ENCODE data around the gene SYNGR1. TPM values are rescaled to one million over a fixed set of nuclear protein-coding genes. Genes with fewer than 3 reads are reported as not detected.

The SYNGR1 gene
- total and polyA plus RNA-seq, 8 donors = 0.45 to 18.1 (median 6.4) TPM

GRCh38 chr22:39345231-39345630 is 4.6 kb upstream of the SYNGR1 start:
- no peaks in the 10 kb centered on the region for H3K27me3 ChIP-seq
- no peak overlapping the region for H3K27ac ChIP-seq
- peaks cover 1 to 21% (median 12%) of the 10 kb centered on the region in 4 donors for H3K4me1 ChIP-seq
- no peaks in the 10 kb centered on the region for H3K9me3 ChIP-seq
- TF ChIP-seq, protein P1, sequence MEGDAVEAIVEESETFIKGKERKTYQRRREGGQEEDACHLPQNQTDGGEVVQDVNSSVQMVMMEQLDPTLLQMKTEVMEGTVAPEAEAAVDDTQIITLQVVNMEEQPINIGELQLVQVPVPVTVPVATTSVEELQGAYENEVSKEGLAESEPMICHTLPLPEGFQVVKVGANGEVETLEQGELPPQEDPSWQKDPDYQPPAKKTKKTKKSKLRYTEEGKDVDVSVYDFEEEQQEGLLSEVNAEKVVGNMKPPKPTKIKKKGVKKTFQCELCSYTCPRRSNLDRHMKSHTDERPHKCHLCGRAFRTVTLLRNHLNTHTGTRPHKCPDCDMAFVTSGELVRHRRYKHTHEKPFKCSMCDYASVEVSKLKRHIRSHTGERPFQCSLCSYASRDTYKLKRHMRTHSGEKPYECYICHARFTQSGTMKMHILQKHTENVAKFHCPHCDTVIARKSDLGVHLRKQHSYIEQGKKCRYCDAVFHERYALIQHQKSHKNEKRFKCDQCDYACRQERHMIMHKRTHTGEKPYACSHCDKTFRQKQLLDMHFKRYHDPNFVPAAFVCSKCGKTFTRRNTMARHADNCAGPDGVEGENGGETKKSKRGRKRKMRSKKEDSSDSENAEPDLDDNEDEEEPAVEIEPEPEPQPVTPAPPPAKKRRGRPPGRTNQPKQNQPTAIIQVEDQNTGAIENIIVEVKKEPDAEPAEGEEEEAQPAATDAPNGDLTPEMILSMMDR (IDR thresholded peaks at IDR 0.05) = no peak
- TF ChIP-seq POLR2A (IDR thresholded peaks at IDR 0.05) (no peak), EP300 (IDR thresholded peaks at IDR 0.05) (no peak), POLR2AphosphoS5 (IDR thresholded peaks at IDR 0.05) (no peak)
- no peaks in the 10 kb centered on the region for H3K36me3 ChIP-seq
- no peak overlapping the region for H3K4me3 ChIP-seq
- intact Hi-C loops (cut with DNase I; ENCODE audit: low total_unique reads) = no loop called here
- no peak for DNase-seq
- WGBS, 5 donors = 86 to 96% (median 93%) methylated on average over 4 of the region's 4 CpGs

DNA sequence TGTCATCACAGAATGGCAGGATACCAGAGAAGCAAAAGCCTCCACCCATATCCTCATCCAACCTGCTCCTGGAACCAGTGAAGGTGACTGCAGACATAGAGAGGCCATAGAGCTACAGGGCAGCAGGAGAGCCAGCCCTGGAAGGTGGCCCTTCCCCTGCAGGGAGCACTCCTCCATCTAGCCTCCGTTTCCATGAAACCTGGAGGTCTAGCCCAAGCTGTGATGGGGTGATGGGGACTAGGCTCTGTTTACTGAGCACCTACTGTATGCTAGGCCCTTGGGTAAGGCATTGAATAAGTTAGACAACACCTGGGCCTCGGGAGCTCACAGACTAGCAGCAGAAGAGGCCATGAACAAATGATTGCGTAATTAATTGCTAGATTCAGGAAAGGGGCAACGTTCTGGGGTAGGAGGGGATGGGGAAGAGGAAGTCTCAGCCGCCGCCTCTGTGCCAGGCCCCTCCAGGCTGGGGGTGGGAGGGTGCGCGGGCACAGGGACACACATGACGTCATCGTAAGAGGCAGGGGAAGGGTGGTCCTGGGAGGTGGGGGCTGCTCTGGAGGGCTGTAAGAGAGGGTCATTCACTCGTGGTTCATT is 784 bp upstream of the SYNGR1 start:
- Histone ChIP-seq H3K27ac (peak overlapping the region in 4 of 5 donors; percentile 25 to 80 (median 44)), H3K4me1 (peaks cover 8 to 30% (median 18%) of the 10 kb centered on the region in 4 donors), H3K4me3 (peak overlapping the region; percentile 71 to 89 (median 78)), H3K9me3 (no peaks in the 10 kb centered on the region), H3K36me3 (no peaks in the 10 kb centered on the region), H3K27me3 (no peaks in the 10 kb centered on the region)
- intact Hi-C loops (cut with DNase I; ENCODE audit: low total_unique reads) = no loop called here
- TF ChIP-seq EP300 (IDR thresholded peaks at IDR 0.05) (no peak), POLR2A (IDR thresholded peaks at IDR 0.05) (no peak), POLR2AphosphoS5 (IDR thresholded peaks at IDR 0.05) (no peak)
- TF ChIP-seq, protein P1 (IDR thresholded peaks at IDR 0.05) = no peak
- WGBS, 5 donors = 24 to 50% (median 36%) methylated on average over 11 of the region's 11 CpGs
- peak in 1 of 2 donors; percentile 71 for DNase-seq

- WGBS, 5 donors = 1 to 11% (median 7%) methylated on average over 16 to 57 of the region's 57 CpGs
- H3K4me3 ChIP-seq = peak overlapping the region; percentile 71 to 89 (median 78)
- intact Hi-C loops (cut with DNase I; ENCODE audit: low total_unique reads) = no loop called here
- peaks cover 8 to 30% (median 18%) of the 10 kb centered on the region in 4 donors for H3K4me1 ChIP-seq
- H3K36me3 ChIP-seq = no peaks in the 10 kb centered on the region
- no peaks in the 10 kb centered on the region for H3K27me3 ChIP-seq
- H3K9me3 ChIP-seq = no peaks in the 10 kb centered on the region
- no peak for TF ChIP-seq EP300 (IDR thresholded peaks at IDR 0.05)
- TF ChIP-seq, protein P1 (IDR thresholded peaks at IDR 0.05) = no peak
- TF ChIP-seq POLR2AphosphoS5 (IDR thresholded peaks at IDR 0.05) = no peak
- no peak for TF ChIP-seq POLR2A (IDR thresholded peaks at IDR 0.05)
- DNase-seq = peak; percentile 26 to 78
- peak overlapping the region in 4 of 5 donors; percentile 25 to 86 (median 64) for H3K27ac ChIP-seq
Observed at GRCh38 chr22:39349506-39349966, 255 bp upstream of the SYNGR1 start.

GRCh38 chr22:39350757-39351688 is 1.2 kb downstream of the SYNGR1 start:
- Histone ChIP-seq H3K27ac (peak overlapping the region in 3 of 5 donors; percentile 50 to 86 (median 77)), H3K4me3 (peak overlapping the region; percentile 71 to 89 (median 78))
- intact Hi-C loops (cut with DNase I; ENCODE audit: low total_unique reads) = no loop called here

More at GRCh38 chr22:39350757-39351688, 1.2 kb downstream of the SYNGR1 start:
- peaks cover 8 to 30% (median 18%) of the 10 kb centered on the region in 4 donors for H3K4me1 ChIP-seq
- no peaks in the 10 kb centered on the region for H3K36me3 ChIP-seq
- no peaks in the 10 kb centered on the region for H3K27me3 ChIP-seq
- 65 to 76% (median 71%) methylated on average over 9 to 14 of the region's 14 CpGs for WGBS, 5 donors
- DNase-seq = no peak
- TF ChIP-seq POLR2A (IDR thresholded peaks at IDR 0.05) (no peak), EP300 (IDR thresholded peaks at IDR 0.05) (no peak), POLR2AphosphoS5 (IDR thresholded peaks at IDR 0.05) (no peak)
- TF ChIP-seq, protein P1 (IDR thresholded peaks at IDR 0.05) = no peak
- H3K9me3 ChIP-seq = no peaks in the 10 kb centered on the region

Data from stomach (tissue), 9 donors.